HG03565 (cell line): ENCODE data around the gene ZNF416.

Experiments
- ATAC-seq: cut with Tn5 transposase; IDR thresholded peaks from one replicate; pipeline ENCODE4 v1.9.1; 2021; ENCODE audit warnings: mild to moderate bottlenecking, moderate library complexity; ENCODE audit not compliant: unreplicated experiment

The ZNF416 gene

GRCh38 chr19:57578487-57579205 is at the start of gene ZNF416:
ZNF416 (minus strand) TSS chr19:57578911; CDS start chr19:57578704, 207 bp downstream.
- ATAC-seq = peak; percentile 95

- no peak for ATAC-seq
Observed at GRCh38 chr19:57623091-57623490, 44.4 kb upstream of the ZNF416 start.

GRCh38 chr19:57620673-57621348 is 42.1 kb upstream of the ZNF416 start:
- ATAC-seq = no peak

DNA sequence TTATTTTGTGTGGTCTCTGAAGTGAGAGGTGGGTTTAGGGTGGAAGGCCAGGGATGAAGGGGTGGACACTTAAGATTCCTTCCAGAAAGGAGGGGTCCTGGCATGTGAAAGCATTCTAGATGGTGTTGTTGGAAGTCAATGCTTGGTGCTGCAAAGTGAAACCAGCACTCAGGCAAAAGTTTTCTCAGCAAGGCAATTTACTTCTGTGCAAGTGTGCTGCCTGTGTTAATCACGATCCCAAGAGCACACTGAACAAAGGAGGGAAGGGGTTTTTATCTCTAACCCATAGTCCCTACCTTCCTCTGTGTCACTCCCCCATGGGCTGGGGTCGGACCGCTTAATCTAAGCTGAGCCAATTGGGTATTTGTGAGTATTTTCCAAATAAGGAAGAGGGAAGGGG is 36.6 kb upstream of the ZNF416 start:
- no peak for ATAC-seq

DNA sequence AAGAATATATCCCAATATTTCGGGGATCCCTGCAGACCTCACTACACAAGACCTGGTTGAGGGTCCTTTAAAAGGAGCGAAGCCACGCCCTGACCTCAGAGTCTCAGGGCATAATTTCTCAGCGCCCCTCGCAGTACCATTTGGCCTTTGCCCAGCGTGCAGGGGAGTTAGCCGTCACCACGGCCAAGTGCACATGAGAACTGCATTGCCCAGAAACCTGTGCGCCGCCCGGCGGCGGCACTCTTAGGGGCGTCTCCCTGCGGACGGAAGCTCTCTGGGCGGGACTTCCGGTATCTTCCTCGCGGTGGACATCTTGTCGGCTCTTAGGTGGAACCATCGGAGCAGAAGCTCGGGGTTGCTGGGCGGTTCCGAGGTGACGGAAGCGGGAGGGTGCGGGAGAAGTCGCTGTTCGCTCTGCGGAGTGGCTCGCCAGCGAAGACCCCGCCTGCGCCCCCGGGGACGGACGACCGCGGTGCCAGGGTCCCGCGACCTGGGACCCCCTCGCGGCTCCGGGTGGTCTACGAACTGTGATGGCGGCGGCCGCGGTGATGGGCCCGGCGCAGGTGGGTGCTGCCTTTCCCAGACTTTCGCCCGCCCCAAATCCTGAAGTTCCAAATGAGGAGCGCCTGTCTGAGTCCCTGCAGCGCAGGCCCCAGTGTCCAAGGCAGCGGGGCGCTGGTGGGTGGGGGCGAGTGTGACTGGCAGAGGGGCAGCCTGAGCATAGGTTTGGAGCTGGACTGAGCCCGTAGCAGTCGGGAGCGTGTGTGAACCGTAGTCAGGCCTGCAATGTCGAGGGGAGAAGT is 35.4 kb upstream of the ZNF416 start, which contains the start of gene ZNF134:
Gene ZNF134, plus strand, starts transcription at position 302 of the 803 bp plus-strand sequence. CDS start 5,227 bp downstream, outside the sequence.
- peak; percentile 92 for ATAC-seq

- ATAC-seq = no peak
Observed at GRCh38 chr19:57611113-57611512, 32.4 kb upstream of the ZNF416 start.

DNA sequence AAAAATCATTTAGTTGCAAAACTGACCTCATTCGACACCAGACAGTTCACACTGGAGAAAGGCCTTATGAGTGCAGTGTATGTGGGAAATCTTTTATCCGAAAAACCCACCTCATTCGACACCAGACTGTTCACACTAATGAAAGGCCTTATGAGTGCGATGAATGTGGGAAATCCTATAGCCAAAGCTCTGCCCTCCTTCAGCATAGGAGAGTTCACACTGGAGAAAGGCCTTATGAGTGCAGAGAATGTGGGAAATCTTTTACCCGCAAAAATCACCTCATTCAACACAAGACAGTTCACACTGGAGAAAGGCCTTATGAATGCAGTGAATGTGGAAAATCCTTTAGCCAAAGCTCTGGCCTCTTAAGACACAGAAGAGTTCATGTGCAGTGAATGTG is 28.2 kb upstream of the ZNF416 start:
- ATAC-seq = no peak

DNA sequence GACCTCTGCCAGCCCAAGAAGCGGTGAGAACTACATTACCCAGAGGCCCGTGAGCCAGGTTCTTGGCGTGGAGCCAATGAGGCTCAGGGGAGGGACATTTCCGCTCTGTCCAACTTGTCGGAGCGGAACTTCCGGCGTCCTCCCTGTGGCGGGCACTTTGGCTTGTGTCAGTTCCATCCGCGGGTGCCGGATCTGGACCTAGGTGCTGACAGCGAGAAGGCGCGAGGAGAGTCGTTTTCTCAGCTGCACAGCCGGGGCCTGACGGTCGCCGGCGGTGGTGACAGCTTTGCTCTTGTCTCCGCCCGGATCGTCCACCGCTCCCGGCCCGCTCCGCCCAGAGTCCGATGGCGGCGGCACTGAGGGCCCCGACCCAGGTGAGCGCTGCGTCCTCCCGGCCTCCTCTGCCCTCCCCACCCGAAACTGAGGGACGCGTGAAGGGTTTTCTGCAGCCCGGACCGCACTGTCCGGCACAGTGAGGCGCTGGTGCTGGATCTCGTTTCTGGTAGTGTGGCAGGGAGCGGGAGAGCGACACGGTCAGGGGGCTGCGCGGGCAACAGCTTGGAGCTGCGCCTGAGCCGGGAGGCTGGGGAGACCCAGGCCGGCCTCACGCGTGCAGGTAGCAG is 21.2 kb upstream of the ZNF416 start, which contains the start of gene ZNF530:
Gene ZNF530, plus strand, starts transcription at position 125 of the 623 bp plus-strand sequence. CDS start 4,461 bp downstream, outside the sequence.
- ATAC-seq = peak; percentile 92

GRCh38 chr19:57599377-57599760 is 20.7 kb upstream of the ZNF416 start:
- ATAC-seq = peak; percentile 22

- ATAC-seq = no peak
Observed at GRCh38 chr19:57587529-57587928, 8.8 kb upstream of the ZNF416 start.

- peak; percentile 75 for ATAC-seq
Observed at GRCh38 chr19:57583521-57584416, 5.1 kb upstream of the ZNF416 start, which contains the start of gene ZIK1. ZIK1 (plus strand) TSS chr19:57584145; CDS start chr19:57584357, 212 bp downstream.

DNA sequence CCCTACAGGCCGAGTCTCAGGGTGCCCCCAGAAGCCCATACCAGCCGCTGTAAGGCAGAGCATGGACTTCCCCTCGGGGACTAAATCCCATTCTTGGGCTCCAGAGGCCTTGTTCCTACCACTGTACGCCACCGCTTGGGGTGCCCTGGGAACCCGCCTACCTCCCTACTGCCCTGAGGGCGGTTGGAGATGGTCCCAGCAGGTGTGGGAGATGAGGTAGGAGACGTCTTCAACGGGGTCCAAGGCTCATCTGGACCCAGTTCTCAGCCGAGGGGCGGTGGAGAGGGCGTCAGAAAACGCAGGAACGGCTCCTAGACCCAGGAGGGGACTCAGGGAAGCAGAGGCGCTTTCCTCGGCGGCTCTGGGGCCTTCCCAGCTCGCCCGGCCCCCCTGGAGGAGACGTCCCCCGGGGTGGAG is 4.4 kb upstream of the ZNF416 start:
- ATAC-seq = no peak

DNA sequence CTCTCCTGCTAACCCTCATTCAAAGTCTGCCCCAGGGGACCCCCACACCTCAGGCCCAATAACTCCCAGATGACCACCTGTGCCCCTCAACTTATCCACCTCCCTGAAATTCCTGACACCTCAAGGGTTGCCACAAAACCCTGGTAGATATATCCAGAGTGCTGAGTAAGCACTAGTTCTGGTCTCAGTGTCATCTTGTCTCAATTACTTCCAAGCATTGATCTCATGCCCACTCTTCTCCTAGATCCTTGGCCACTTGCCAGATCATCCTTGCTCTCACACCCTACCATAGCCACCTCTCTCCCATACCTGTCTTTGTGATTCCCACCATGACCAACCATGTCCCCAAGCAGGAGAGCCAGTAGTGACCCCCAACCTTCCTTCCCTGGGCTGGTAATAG is 2.0 kb downstream of the ZNF416 start:
- no peak for ATAC-seq

GRCh38 chr19:57572415-57572947 is 6.2 kb downstream of the ZNF416 start:
- ATAC-seq = no peak

DNA sequence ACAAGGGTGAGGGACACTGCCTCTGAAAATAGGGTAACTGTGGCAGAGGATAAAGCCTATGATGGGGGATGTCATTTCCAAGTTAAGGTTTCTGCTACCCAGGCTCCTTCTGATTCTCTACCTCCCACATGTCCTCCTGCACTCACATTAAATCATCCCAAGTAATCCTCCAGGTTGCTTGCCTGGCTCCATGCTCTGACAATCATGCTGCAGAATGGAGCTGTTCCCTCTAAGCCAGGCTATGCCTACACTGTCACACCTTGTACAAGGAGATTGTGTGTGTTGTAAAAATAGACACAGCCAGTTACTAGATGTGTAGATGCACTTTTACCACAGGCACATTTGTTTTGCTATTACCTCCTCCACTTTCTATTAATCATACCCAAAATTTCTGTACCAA is 8.0 kb downstream of the ZNF416 start:
- ATAC-seq = no peak

DNA sequence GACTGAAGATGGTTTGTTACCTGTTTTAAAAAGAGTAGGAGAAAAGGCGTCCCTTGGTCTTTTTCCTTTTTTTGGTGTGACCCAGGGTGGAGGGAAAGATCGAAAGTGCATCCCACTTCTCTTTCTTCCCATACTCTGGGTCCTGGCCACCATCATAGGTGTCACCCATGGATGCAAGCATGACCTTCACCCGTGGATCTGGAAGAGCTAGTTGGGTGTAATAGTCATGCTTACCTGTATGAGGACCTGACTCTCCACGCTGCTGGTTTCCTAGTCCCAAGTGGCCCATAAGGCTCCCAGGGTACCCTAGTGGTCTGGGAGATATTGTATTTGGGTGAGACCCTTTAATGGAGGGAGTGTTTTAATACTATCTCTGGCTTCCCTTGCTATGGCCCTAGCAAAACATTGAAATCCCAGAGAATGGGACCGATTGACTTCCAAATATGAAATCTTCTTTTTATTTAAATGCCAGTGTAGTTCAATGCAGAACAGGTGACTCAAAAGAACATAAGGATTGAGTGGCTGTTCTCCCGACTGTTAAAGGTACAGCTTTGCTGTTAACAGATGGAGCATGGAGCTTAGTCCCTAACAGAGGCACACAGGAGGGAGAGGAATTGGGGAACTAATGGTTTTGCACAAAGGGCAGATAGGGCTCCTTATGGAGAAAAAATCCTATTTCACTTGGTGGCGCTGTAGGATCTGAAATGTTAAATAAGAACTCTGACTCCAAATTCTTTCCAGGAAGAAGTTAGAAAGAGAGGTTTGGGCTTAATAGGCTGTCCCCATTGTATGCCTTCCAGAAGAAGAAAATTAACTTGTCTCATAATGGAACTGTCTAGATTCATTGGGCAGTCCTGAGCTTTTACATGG is 12.1 kb downstream of the ZNF416 start:
- no peak for ATAC-seq

- ATAC-seq = no peak
Observed at GRCh38 chr19:57563547-57563946, 15.2 kb downstream of the ZNF416 start.

GRCh38 chr19:57560049-57560491 is 18.6 kb downstream of the ZNF416 start:
- no peak for ATAC-seq
